ENCODE data around the gene CCT5.
A peak's percentile ranks its signal among the peaks of the same experiment; 100 is the strongest.

CCT5 gene

GRCh38 chr5:10232386-10232785, 17.7 kb upstream of the CCT5 start:
- Histone ChIP-seq H3K4me1 (ENCODE audit: control insufficient read depth, insufficient read depth, low read length) (no peaks in the 10 kb centered on the region), H3K4me3 (ENCODE audit: low read depth, low read length) (no peak overlapping the region), H3K9me3 (ENCODE audit: control insufficient read depth, insufficient read depth, low read depth, low read length) (no peaks in the 10 kb centered on the region), H3K27ac (ENCODE audit: extremely low read depth, low read depth, low read length) (no peak overlapping the region), H3K36me3 (ENCODE audit: control insufficient read depth in 2 of 2, insufficient read depth in 1 of 2, low read length in 2 of 2) (peaks cover 10 to 15% of the 10 kb centered on the region in 2 experiments)
- no peak for TF ChIP-seq ZBTB17 (tag by site-specific recombination; IDR thresholded peaks at IDR 0.05)
- TF ChIP-seq ZNF664 (tag by site-specific recombination; IDR thresholded peaks at IDR 0.05), result no peak
- no peak for TF ChIP-seq HOXA7 (CRISPR knock-in tag; IDR thresholded peaks at IDR 0.05; ENCODE audit: borderline replicate concordance)
- TF ChIP-seq ZSCAN18 (tag by site-specific recombination; IDR thresholded peaks at IDR 0.05), result no peak
- TF ChIP-seq ZNF560 (tag by site-specific recombination; IDR thresholded peaks at IDR 0.05; ENCODE audit: borderline replicate concordance), result no peak
- CTCF ChIA-PET, result interaction anchor here (0.6 kb wide), 1 partner anchor 333 kb away, joined by 3 read pairs; no protein-coding TSS in a partner anchor
- POLR2A ChIA-PET, result interaction anchor here (2.1 kb wide), 1 partner anchor 18 kb away, joined by 7 read pairs; the partner anchor contains the start of genes ATPSCKMT and CCT5

DNA sequence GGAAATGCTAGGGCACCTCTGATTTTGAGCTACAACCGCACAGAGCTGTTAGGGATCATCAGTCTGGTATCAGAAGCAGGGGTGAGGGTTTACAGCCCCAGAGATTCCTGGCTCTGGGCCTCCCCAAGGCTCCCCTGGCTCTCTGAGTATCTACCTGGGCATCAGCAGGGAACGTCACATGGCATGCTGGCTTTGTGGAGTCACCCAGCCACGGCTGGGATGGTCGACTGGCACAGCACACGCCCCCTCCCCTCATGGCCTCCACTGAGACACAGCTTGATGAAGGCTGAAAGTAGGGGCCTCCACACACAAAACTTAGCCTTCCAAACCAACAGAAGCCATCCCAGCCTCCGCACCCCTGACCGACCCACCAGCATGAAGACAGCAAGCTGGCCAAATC, 17.1 kb upstream of the CCT5 start:
- TF ChIP-seq ZNF48 (tag by site-specific recombination; IDR thresholded peaks at IDR 0.05), result no peak
- TF ChIP-seq ZNF2 (tag by site-specific recombination; IDR thresholded peaks at IDR 0.05), result no peak
- TF ChIP-seq ZBTB26 (tag by site-specific recombination; optimal IDR thresholded peaks at IDR 0.05), result no peak
- TF ChIP-seq ZNF324 (tag by site-specific recombination; IDR thresholded peaks at IDR 0.05), result no peak
- TF ChIP-seq ZNF610 (tag by site-specific recombination; IDR thresholded peaks at IDR 0.05; ENCODE audit: borderline replicate concordance), result no peak
- TF ChIP-seq, protein P1, sequence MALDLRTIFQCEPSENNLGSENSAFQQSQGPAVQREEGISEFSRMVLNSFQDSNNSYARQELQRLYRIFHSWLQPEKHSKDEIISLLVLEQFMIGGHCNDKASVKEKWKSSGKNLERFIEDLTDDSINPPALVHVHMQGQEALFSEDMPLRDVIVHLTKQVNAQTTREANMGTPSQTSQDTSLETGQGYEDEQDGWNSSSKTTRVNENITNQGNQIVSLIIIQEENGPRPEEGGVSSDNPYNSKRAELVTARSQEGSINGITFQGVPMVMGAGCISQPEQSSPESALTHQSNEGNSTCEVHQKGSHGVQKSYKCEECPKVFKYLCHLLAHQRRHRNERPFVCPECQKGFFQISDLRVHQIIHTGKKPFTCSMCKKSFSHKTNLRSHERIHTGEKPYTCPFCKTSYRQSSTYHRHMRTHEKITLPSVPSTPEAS (tag by site-specific recombination; IDR thresholded peaks at IDR 0.05), result no peak
- TF ChIP-seq ZNF785 (tag by site-specific recombination; IDR thresholded peaks at IDR 0.05), result no peak
- TF ChIP-seq GLIS1 (tag by site-specific recombination; IDR thresholded peaks at IDR 0.05), result no peak
- no peak for TF ChIP-seq ZNF561 (tag by site-specific recombination; IDR thresholded peaks at IDR 0.05; ENCODE audit: borderline replicate concordance)
- CTCF ChIA-PET, result interaction anchor here (0.8 to 1.1 kb wide), 3 partner anchors 9 to 31 kb away, joined by 3 to 4 read pairs (median 3); partner anchors contain the start of gene ATPSCKMT
- peaks cover 10 to 16% of the 10 kb centered on the region in 2 experiments for H3K36me3 ChIP-seq (ENCODE audit: control insufficient read depth in 2 of 2, insufficient read depth in 1 of 2, low read length in 2 of 2)
- no peaks in the 10 kb centered on the region for H3K9me3 ChIP-seq (ENCODE audit: control insufficient read depth, insufficient read depth, low read depth, low read length)
- no peak overlapping the region for H3K27ac ChIP-seq (ENCODE audit: extremely low read depth, low read depth, low read length)
- H3K4me3 ChIP-seq (ENCODE audit: low read depth, low read length), result no peak overlapping the region
- no peaks in the 10 kb centered on the region for H3K4me1 ChIP-seq (ENCODE audit: control insufficient read depth, insufficient read depth, low read length)
- POLR2A ChIA-PET, result interaction anchor here (0.5 to 2.1 kb wide), 2 partner anchors 17 to 35 kb away, joined by 3 to 7 read pairs; partner anchors contain the start of genes ATPSCKMT and CCT5

DNA sequence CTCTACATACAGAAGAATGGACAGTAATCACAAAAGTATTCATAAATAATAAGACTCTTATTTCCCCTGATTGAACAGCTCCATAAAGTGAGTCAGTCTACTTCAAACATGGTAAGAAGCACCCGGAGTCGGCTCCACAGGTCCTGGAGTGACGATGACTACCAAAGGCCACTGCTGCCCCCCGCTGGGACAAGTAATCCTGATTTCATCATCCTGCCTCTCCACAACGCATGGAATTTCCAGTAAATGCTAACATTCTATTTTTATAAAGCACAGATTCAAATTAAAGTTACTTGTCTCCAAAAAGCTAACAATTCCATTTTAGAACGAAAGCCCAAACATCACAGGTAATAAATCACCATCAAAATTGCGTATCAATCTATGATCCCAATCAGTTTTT, 16.6 kb upstream of the CCT5 start:
- no peak overlapping the region for H3K4me3 ChIP-seq (ENCODE audit: low read depth, low read length)
- H3K36me3 ChIP-seq (ENCODE audit: control insufficient read depth in 2 of 2, insufficient read depth in 1 of 2, low read length in 2 of 2), result peaks cover 13 to 14% of the 10 kb centered on the region in 2 experiments
- no peaks in the 10 kb centered on the region for H3K4me1 ChIP-seq (ENCODE audit: control insufficient read depth, insufficient read depth, low read length)
- ChIA-PET POLR2A (interaction anchor here (0.5 to 2.1 kb wide), 2 partner anchors 17 to 35 kb away, joined by 3 to 7 read pairs; partner anchors contain the start of genes ATPSCKMT and CCT5), CTCF (interaction anchor here (0.8 to 1.1 kb wide), 3 partner anchors 9 to 32 kb away, joined by 3 to 4 read pairs (median 3); partner anchors contain the start of gene ATPSCKMT)
- H3K9me3 ChIP-seq (ENCODE audit: control insufficient read depth, insufficient read depth, low read depth, low read length), result no peaks in the 10 kb centered on the region
- H3K27ac ChIP-seq (ENCODE audit: extremely low read depth, low read depth, low read length), result no peak overlapping the region
- TF ChIP-seq, protein P2, sequence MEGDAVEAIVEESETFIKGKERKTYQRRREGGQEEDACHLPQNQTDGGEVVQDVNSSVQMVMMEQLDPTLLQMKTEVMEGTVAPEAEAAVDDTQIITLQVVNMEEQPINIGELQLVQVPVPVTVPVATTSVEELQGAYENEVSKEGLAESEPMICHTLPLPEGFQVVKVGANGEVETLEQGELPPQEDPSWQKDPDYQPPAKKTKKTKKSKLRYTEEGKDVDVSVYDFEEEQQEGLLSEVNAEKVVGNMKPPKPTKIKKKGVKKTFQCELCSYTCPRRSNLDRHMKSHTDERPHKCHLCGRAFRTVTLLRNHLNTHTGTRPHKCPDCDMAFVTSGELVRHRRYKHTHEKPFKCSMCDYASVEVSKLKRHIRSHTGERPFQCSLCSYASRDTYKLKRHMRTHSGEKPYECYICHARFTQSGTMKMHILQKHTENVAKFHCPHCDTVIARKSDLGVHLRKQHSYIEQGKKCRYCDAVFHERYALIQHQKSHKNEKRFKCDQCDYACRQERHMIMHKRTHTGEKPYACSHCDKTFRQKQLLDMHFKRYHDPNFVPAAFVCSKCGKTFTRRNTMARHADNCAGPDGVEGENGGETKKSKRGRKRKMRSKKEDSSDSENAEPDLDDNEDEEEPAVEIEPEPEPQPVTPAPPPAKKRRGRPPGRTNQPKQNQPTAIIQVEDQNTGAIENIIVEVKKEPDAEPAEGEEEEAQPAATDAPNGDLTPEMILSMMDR (tag by site-specific recombination; IDR thresholded peaks at IDR 0.05), result 0 out of 2 replicates have a peak, but pooled peaks have one; percentile 28
- TF ChIP-seq YY2 (tag by site-specific recombination; IDR thresholded peaks at IDR 0.05) (no peak), PRDM1 (tag by site-specific recombination; IDR thresholded peaks at IDR 0.05) (no peak), ZNF416 (tag by site-specific recombination; IDR thresholded peaks at IDR 0.05) (no peak), ZEB2 (tag by site-specific recombination; IDR thresholded peaks at IDR 0.05) (peak; percentile 31; the same call in 1 of the 2 replicates), ZNF561 (tag by site-specific recombination; IDR thresholded peaks at IDR 0.05; ENCODE audit: borderline replicate concordance) (0 out of 2 replicates have a peak, but pooled peaks have one; percentile 44), ZNF660 (tag by site-specific recombination; IDR thresholded peaks at IDR 0.05) (0 out of 2 replicates have a peak, but pooled peaks have one; percentile 69), MYNN (tag by site-specific recombination; IDR thresholded peaks at IDR 0.05; ENCODE audit: borderline replicate concordance) (no peak), ZNF184 (tag by site-specific recombination; IDR thresholded peaks at IDR 0.05) (0 out of 2 replicates have a peak, but pooled peaks have one; percentile 38), ZNF530 (tag by site-specific recombination; IDR thresholded peaks at IDR 0.05; ENCODE audit: low read depth) (no peak), OSR2 (tag by site-specific recombination; IDR thresholded peaks at IDR 0.05) (0 out of 2 replicates have a peak, but pooled peaks have one; percentile 26), ZNF629 (tag by site-specific recombination; IDR thresholded peaks at IDR 0.05) (peak; percentile 42; the same call in 1 of the 2 replicates)
